Suprapubic skin (tissue), 3 donors: Measurements from ENCODE around the gene ASIC4.

Experiments used
- CTCF ChIP-seq, 2 donors: fragments of 200-600 bp in 1 of 2; fragments of 450-650 bp in 1 of 2; sonication (generic) in 1 of 2; IDR thresholded peaks; one replicate each; pipeline ENCODE4 v1.5.1; 2016 to 2019; ENCODE audit warnings: antibody characterized with exemption in 2 of 2, mild to moderate bottlenecking in 1 of 2, moderate library complexity in 1 of 2
- EP300 ChIP-seq: sonication (generic); formaldehyde crosslinking; IDR thresholded peaks from one replicate; pipeline ENCODE4 v1.6.1; 2017; ENCODE audit warnings: antibody characterized with exemption

- no peak for TF ChIP-seq EP300
- no peak for TF ChIP-seq CTCF (IDR thresholded peaks at IDR 0.05)
These were observed 35.3 kb downstream of the ASIC4 start for GRCh38 chr2:219549619-219550018.
